Loucy (cell line): ENCODE measurements around the gene CCHCR1.

Experiments used
- CTCF ChIP-seq: fragments of 200-600 bp; sonication (generic); conservative IDR thresholded peaks from 2 replicates; pipeline ENCODE4 v1.5.1; 2014; ENCODE audit warnings: mild to moderate bottlenecking, antibody characterized with exemption, low read length
- EZH2phosphoT487 ChIP-seq: fragments of 200-600 bp; IDR thresholded peaks from 2 replicates; pipeline ENCODE4 v1.6.1; 2018; ENCODE audit warnings: antibody characterized with exemption, mild to moderate bottlenecking, moderate library complexity, borderline replicate concordance

GRCh38 chr6:31170987-31171671 is 13.5 kb upstream of the CCHCR1 start:
- TF ChIP-seq CTCF (no peak), EZH2phosphoT487 (no peak)
